GM21390 (cell line): Measurements from ENCODE around the gene CWC27.

ENCODE experiments used
- ATAC-seq: cut with Tn5 transposase; IDR thresholded peaks from one replicate; pipeline ENCODE4 v1.9.1; 2021; ENCODE audit not compliant: unreplicated experiment

CWC27 gene

DNA sequence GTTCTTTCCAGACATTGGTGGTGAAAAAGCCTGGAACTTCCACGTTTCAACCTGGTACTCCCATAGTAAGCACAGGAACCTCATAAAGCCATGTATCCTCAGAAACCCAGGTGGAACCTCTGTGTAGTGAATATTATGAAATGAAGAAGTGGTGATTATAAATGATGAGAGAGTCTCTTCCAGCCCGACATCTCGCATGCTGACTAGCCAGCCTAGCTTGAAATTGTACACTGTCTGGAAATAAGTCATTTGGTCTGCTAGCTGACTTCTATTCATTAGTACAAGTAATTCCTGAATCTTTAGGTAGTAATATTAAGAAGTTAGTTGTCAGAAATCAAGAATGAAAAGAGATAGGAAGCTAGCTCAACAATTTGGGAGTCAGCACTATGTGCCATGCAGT is 203.3 kb downstream of the CWC27 start:
- no peak for ATAC-seq

DNA sequence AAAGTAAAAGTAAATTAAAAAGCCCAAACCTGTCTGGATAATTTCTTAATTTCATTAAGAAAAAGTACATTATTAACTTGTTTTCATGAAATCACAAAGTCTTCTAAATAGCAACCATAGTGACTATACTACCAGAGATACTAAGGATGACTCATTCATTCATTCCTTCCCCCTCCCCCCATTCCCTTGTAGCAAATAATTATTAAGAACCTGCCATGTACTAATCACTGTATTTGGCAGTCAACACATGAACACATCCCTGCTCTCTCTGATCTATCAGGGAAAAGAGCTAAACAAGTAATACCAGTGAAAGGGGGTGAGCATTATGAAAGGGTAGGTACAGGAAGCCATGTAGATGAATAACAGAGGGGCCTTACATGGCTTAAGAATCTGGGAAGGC is 203.9 kb downstream of the CWC27 start:
- ATAC-seq = no peak

DNA sequence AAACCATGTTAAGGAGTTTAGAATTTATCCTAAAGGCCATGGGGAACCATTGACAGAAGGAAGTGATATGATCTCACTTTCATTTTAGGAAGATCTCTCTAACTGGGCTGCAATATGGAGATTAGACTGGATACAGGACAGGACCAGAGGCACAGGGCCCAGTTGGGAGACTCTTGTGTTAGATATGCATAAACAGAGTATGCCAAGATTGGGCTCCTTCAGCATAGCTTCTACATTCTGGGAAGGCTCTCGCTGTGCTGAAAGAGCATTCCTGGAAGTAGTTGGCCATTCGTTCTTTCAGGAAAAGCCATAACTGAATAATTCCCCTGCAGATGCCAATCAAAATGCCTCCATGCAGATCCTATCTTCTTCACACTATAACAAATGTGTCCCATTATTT is 204.5 kb downstream of the CWC27 start:
- no peak for ATAC-seq

DNA sequence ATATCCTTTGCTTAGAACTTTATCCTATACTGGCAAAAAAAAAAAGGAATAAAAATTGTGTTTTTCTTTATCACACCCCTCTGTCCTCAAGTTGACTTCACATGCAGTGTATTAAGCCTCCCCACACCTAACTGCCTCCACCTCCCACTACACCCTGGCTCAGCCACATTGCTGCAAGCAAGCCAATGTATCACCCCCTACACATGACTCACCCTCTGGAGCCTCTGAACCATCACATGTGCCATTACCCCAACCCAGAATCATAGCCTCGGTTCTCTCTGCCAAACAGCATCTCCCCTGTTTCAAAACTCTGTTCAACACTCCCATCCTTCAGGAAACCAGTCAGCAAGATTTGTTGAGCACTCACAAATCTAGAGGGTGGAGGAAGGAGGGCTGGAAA is 209.0 kb downstream of the CWC27 start:
- no peak for ATAC-seq

DNA sequence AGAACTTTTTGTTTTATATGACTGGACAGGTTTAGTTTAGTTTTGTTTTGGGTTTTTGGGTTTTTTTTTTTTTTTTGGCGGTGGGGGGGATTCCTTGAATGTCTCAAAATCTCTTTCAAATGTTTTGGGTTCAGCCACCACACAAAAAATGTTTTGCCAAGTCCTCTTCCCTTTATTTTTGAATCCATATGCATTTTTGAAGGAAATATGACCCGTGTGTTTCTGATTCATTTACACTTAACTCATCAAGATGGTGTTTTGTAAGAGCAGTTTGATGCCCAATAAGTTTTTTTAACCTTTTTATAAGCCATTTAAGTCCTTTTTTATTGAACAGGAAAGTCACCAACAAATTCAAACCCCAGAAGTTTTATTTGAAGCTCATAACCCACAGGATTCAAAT is 209.8 kb downstream of the CWC27 start:
- ATAC-seq = no peak

DNA sequence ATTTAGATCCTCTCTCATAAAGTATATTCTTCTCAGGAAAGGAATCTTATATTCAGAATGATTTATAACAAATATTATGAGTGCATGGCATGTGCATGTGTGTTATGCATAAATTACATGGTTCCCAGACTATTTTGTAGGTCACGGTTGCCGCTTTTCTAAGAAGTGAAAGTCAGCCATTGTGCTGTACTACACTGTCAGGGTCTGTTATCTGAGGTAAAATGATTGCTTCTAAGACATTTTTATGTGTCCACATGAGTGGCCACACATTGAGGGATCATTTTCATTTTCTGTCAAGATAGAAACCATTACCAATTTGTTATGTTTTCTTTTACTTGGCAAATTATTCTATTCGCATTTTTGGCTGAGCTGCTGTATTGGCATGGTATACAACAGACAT is 210.8 kb downstream of the CWC27 start:
- no peak for ATAC-seq

DNA sequence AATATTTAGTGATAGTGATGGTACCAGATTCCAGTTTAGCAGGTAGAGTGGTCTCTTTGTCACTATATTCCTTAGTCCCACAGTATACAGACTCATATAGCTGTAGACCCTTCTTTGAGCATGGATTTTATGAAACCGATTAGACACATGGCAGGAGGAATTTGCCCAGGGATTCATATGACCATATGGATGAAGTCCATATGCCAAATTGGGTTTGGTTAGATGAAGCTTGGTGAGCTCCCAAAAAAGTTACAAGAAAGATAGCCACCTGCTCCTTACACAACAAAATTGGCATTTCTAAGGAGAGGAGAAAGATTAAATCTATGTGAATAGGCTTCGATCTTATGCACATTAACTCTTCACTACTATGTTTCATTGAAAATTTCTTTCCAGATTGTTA is 211.4 kb downstream of the CWC27 start:
- no peak for ATAC-seq

DNA sequence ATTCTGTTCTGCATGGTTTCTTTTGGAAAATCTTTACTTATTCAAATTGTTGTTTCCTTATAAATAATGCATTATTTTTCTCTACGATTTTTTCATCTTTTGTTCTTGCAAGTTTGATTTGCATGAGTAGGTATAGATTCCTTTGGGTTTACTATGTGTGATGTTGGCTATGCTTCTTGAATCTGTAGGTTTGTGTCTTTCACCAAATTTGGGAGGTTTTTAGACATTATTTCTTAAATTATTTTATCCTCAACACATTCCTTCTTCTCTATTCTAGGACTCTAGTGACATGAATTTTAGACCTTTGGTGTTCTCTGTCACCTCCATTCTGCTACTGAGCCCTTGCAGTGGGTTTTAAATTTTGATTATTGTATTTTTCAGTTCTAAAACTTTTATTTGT is 219.0 kb downstream of the CWC27 start:
- no peak for ATAC-seq

DNA sequence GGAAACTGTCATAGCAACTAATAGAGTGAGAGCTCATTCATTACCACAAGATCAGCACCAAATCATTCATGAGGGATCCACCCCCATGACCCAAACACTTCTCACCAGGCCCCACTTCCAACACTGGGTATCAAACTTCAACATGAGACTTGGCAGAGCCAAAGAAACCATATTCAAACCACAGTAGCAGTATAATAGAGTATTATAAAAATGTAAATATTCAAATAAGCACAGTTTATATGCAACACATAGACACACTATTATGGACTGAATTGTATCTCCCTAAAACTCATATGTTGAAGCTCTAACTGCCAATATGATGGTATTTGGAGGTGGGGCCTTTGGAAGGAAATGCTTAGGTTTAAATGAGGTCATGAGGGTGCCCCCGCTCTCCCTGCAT is 240.5 kb downstream of the CWC27 start:
- no peak for ATAC-seq

DNA sequence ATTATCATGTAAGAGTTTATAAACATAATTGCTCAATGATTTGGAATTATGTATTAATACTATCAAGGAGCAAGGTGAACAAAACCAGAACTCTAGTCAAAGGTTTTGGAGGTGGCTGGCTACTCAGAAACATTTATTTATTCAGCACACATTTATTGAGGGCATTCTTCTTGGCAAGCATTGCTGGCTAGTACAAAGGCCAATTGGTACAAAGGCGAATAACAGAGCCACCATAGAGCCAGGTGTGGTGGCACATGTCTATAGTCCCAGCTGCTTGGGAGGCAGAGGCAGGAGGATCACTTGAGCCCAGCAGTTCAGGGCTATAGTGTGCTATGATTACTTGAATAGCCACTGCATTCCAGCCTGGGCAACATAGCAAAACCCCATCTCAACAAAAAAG is 242.1 kb downstream of the CWC27 start:
- ATAC-seq = no peak

DNA sequence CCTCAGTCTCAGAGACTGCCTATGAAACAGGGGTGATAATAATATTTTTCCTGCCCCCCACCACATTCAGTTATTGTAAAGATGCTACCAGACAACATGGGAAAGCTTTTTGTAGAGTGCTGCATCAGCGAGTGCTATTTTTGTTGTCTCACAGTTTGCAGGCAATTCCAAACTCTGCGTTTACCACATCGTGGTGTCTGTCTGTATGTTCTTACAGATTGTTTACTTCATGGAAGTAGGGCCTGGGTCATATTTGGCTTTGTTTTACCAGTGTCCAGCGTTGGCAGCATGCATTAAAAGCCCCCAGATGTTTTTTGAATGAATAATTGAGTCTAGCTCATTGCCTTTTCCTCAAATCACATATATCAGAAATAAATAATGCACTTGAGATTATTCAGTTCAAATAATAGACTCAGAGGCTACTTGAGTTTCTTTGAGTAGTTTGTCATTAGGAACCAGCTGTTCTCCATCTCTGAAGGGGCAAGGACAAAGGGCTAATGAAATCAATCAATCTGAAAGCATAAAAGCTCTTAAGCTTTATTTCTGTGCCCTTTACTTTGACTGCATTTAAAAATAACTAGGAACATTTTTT is 243.7 kb downstream of the CWC27 start:
- no peak for ATAC-seq

DNA sequence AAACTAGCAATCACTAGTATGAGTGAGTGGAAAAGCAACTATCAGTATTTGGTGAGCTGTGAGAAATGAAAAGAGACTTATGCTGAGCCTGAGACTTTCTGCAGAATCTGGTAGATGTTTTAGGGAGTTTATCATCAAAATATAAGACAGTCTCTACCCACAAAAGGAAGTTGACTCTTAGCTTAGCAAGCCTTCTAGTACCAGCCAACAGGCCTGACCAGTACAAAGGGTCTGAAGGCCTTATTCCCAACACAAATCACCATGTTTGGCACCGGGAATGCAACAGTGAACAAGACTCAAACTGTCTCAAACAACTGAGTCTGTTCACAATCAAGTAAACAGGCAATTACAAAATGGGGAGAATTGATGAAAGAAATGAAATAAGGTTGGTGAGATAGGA is 244.4 kb downstream of the CWC27 start:
- no peak for ATAC-seq

DNA sequence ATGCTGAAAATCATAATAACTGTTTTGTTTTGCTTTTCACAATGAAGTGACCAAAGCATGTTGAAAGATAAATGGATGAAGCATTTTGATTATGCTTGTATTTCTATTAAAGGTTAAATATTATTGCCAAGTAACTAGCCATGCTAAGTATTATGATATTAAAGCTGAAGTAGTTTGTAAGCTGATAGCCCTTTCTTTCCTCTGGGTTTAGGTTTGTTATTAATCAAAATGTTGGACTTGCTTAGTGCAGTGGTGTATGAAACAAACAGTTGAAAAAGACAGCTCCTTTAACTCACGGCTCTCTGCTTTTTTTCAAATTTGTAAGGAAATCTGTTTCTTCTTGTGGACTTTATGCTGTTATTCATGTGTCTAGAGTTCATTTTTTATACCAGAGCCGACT is 246.0 kb downstream of the CWC27 start:
- no peak for ATAC-seq

DNA sequence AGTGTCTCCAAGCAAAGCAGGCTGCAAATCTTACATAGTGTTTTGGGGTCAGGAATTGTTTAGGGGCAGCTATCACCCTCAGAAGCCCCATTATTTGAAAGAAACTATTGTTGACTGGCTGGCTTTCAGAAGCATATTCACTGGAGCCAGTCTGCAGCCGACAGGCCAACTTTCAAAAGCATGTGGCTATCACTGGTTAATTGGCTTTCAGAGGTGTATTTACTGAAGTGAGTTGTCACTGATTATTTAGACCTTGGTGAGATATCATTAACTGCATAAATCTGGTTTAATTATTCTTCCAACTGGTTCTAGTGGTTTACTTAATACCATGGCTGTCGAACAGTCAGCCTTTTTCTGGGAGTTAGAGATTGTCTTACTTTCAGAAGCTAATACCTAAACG is 247.0 kb downstream of the CWC27 start:
- ATAC-seq = no peak

DNA sequence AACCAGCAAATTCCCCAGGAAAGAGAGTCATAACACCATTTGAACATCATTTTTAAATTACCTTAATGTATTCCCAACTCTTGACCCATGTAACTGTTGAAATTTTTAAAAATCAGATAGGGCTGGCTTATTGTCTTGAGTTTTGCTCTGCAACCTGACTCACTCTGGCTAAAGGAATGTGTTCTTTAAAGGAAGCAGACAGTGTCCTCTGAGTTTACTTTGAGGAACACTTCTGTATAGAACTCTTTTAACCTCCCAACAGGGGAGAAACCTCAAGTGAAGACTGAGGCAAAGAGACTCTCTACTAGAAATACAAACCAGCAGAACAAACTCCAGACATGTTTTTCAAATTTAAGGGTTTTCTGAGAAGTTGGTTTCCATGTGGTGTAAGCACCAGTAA is 248.9 kb downstream of the CWC27 start:
- ATAC-seq = no peak

DNA sequence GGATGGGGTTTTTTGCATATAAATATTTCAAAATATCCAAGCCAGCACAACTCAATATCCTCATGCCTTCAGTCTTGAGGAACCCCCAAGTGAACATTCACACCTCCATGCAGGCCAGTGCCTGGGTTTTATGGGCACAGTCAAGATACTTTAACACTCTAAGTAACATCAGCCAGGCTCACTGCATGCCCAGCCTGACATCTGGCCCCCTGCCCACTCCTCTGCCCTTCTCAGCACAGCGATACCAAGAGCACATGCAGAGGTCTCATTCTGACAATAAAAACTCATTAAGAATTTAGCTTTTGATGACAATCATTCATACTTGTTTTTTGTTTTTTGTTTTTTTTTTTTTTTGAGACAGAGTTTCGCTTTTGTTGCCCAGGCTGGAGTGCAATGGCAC is 250.0 kb downstream of the CWC27 start:
- no peak for ATAC-seq

DNA sequence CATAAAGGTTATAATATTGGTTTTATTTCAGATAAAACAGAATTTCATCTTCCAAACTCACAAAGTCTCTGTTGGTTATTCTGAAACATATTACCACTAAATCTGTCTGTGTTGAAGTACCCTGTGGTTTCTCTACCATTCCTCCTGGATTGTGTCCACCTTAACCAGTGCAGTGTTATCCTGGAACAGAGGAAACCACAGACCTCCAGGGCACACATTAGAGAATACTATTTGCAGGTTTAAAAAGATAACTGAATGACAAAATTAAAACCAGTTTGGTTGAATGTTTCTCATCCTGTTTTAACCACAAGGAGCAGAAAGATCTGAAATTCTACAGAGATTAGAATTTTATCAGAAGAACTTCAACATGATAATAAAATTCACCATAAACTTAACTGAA is 251.8 kb downstream of the CWC27 start:
- ATAC-seq = no peak

DNA sequence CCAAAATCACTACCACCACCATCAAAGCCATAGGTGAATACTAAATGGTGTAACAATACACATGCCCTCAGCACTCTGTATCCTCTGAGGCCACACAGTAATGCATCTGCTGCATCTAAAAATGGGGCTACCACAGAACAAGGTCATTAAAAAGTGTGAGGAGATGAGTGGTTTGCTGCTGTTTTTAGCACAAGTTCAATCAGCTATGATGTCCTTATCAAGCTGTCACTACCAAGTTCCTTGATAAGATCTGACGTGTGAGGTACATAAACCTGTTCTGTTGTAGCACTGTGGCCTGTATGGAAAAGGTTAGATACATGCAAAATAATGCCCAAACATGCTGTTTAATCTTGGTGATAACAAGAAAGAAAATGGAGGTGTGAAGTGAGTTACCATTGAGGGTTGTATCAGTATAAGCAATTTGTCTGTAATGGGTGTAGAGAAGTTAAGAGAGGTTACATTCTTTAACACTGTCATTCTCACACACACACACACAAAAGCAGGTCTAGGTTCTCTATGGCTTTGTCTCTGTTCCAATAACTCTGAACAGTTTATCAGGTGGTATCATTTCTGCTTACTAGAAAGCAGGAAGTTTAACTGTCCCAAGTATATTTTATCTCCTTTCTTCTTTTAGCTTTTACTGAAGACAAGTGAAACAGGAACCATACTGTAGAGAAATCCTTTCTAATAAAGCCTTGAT is 252.9 kb downstream of the CWC27 start:
- peak; percentile 73 for ATAC-seq

DNA sequence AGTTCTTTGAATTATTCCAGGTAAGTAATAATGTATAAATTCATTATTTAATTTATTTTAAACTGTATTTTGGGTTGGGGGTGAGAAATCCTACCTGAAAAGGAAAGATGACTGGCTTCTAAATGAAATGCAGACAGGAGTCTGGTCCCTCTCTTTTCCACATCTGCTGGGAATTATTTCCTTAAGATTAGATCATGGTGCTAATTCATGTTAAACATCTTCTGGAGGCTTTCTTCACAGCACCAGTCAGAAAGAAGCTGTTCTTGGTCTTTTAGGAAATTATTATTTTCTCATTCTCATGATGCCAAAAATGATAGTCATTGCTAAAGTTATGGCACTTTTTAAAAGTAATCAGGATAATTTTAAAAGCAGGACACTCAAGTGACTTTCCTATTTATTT is 254.2 kb downstream of the CWC27 start:
- no peak for ATAC-seq

DNA sequence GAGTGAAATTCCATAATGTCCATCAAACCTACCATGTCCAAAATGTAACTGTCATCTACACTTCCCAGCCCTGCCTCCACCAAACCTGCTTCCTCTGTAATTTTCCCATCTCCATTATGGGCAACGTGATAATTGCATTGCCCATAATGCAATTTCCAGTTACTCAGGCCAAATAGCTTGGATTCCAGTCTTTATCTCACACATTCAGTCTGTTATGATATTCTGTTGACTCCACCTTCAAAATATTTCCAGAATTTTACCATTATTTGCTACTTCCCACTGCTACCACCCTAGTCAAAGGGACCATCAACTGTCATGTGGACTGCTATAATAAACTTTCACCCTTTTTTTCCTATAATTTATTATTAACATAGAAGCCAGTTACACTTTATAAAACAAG is 256.0 kb downstream of the CWC27 start:
- no peak for ATAC-seq

DNA sequence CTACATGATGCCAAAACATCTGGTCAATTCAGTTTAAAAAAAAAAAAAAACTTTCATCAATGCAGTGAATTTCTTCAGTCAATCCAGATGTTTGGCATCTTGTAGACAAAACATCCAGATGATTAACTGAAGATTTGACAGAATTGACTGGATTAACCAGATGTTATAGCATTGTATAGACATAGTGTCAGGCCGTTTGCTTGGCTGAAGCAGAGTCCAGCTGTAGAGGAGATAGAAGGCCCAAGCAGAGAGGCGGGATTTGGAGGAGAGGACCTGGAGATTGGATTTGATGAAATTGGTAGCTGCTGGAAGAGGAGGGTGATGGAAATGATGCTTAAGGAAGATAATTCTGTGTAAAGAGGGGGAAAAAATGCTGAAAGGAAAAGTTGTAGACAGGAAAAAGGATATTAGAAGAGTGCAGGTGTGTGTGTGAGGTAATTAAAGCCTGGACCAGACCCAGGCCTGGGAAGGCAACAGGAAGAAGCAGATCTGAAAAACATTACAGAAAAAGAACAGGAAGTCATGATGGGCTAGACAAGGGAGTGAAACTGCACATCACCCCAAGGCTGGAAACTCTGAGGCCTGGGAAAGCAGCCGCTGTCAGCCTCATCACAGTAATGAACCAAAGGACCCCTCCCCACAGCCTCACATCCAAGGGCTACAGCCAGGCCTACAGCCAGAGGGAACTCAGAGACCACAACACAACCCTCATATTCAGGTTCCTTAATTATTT is 258.3 kb downstream of the CWC27 start:
- ATAC-seq = peak; percentile 69

DNA sequence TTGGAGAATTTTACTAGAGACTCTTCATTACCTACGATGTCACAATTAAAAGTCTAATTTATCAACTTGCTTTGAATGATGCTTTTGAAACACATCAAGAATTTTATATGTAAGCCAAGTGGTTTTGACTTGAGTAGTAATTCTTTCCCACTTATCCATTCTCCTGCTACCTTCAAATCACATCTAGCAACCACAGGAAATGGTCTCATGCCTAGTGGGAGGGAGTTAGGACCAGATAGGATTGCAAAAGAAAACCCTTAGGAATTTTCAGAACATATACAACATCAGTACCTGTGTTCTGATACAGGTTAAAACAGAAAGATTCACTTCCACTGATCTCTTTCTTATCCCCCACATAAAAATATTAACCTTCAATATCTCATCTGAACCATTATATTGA is 260.4 kb downstream of the CWC27 start:
- no peak for ATAC-seq

DNA sequence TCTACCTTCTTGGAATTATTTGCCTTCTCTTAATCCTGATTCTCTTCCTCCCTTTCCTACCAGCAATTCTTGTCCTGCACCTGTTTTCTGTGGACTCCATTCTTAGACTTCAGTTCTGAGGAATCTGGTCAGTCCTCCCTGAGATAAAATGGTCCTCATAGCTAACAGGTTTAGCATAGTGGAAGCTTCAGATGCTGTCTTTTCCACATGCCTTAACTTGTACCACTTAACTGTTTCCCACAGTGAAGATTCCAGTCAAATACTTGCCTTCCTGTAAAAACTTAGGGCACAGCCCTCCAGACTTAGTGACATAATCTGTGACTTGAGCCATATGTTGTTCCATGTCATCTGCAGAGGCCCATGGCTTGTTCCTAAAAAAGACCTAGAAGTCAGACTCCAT is 261.3 kb downstream of the CWC27 start:
- no peak for ATAC-seq
